GM13977 (cell line): Measurements from ENCODE around the gene TRIM61.
"Not testable (repeated sequence)": the region's sequence is repeated elsewhere in the genome, so short reads cannot be mapped to it uniquely, and the experiment has no call there.

Source experiments
- DNase-seq: peaks from one replicate; pipeline ENCODE4 v3.0.0; 2012; ENCODE audit warnings: low spot score
- in situ Hi-C: fragments of 300-500 bp; cut with MboI; formaldehyde crosslinking; loops from one replicate; pipeline ENCODE4 v1.12.0; 2022; ENCODE audit warnings: low sequenced_read_pairs, low pct_unique_long_range_greater_than_20kb, mixed read lengths, inconsistent platforms; ENCODE audit not compliant: unreplicated experiment
- TF ChIP-seq, protein P1 (sequence below): IDR thresholded peaks from 2 replicates; pipeline ENCODE4 v1.5.1; 2012; ENCODE audit warnings: mild to moderate bottlenecking, control low read depth; ENCODE audit not compliant: insufficient read depth; ENCODE audit errors: extremely low read depth, missing control alignments

TRIM61 gene

GRCh38 chr4:164997941-164998340 is 20.5 kb upstream of the TRIM61 start:
- TF ChIP-seq, protein P1, sequence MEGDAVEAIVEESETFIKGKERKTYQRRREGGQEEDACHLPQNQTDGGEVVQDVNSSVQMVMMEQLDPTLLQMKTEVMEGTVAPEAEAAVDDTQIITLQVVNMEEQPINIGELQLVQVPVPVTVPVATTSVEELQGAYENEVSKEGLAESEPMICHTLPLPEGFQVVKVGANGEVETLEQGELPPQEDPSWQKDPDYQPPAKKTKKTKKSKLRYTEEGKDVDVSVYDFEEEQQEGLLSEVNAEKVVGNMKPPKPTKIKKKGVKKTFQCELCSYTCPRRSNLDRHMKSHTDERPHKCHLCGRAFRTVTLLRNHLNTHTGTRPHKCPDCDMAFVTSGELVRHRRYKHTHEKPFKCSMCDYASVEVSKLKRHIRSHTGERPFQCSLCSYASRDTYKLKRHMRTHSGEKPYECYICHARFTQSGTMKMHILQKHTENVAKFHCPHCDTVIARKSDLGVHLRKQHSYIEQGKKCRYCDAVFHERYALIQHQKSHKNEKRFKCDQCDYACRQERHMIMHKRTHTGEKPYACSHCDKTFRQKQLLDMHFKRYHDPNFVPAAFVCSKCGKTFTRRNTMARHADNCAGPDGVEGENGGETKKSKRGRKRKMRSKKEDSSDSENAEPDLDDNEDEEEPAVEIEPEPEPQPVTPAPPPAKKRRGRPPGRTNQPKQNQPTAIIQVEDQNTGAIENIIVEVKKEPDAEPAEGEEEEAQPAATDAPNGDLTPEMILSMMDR: no peak
- in situ Hi-C loops: no loop called here
- DNase-seq: no peak

- in situ Hi-C loops: no loop called here
- TF ChIP-seq, protein P1: peak; percentile 36
- DNase-seq: no peak
Observed at GRCh38 chr4:164997324-164997723, 19.9 kb upstream of the TRIM61 start.

DNA sequence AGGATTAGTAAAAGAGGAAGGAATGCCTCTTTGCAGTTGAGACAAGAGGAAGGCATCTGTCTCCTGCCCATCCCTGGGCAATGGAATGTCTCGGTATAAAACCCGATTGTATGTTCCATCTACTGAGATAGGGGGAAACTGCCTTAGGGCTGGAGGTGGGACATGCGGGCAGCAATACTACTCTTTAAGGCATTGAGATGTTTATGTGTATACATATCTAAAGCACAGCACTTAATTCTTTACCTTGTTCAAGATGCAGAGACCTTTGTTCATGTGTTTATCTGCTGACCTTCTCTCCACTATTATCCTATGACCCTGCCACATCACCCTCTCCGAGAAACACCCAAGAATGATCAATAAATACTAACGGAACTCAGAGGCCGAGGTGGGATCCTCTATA is 18.7 kb upstream of the TRIM61 start:
- DNase-seq, in situ Hi-C loops: not testable (repeated sequence)

DNA sequence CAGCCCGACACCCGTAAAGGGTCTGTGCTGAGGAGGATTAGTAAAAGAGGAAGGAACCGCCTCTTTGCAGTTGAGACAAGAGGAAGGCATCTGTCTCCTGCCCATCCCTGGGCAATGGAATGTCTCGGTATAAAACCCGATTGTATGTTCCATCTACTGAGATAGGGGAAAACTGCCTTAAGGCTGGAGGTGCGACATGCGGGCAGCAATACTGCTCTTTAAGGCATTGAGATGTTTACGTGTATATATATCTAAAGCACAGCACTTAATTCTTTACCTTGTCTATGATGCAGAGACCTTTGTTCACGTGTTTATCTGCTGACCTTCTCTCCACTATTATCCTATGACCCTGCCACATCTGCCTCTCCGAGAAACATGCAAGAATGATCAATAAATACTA is 13.3 kb upstream of the TRIM61 start:
- in situ Hi-C loops: not testable (repeated sequence)

GRCh38 chr4:164989471-164989870 is 12.0 kb upstream of the TRIM61 start:
- no peak for DNase-seq
- in situ Hi-C loops: no loop called here
- TF ChIP-seq, protein P1: no peak

More for the DNA sequence above, 13.3 kb upstream of the TRIM61 start:
- DNase-seq: not testable (repeated sequence)

- DNase-seq, in situ Hi-C loops: not testable (repeated sequence)
Observed at GRCh38 chr4:164971929-164972328, 5.5 kb downstream of the TRIM61 start.

- no peak for DNase-seq
- in situ Hi-C loops: no loop called here
- TF ChIP-seq, protein P1: no peak
Observed at GRCh38 chr4:164959896-164960295, 17.6 kb downstream of the TRIM61 start.

- DNase-seq, in situ Hi-C loops: not testable (repeated sequence)
Observed at GRCh38 chr4:164959421-164959820, 18.0 kb downstream of the TRIM61 start.

GRCh38 chr4:164956766-164957643 is 20.5 kb downstream of the TRIM61 start:
- TF ChIP-seq, protein P1: no peak
- in situ Hi-C loops: no loop called here

More at GRCh38 chr4:164956766-164957643, 20.5 kb downstream of the TRIM61 start:
- DNase-seq: peak; percentile 88
